ENCODE data around the gene ATG5.

- no peak for TF ChIP-seq MEF2A (IDR thresholded peaks at IDR 0.05; ENCODE audit: borderline replicate concordance, low read depth)
- TF ChIP-seq JUND (IDR thresholded peaks at IDR 0.05) = no peak; the same call in none of the 2 replicates
These were observed 69.2 kb downstream of the ATG5 start for GRCh38 chr6:106256201-106256968.

Measured in SK-N-SH (cell line).